Mammary epithelial cell (primary cell): ENCODE data around the gene RPL39L.

ENCODE experiments used
- CTCF ChIP-seq, 2 donors: IDR thresholded peaks in 1 of 2; conservative IDR thresholded peaks in 1 of 2; 2 replicates each; pipeline ENCODE4 v1.5.1; 2011 to 2012; ENCODE audit warnings: inconsistent platforms in 2 of 2, low read length in 2 of 2, mild to moderate bottlenecking in 2 of 2, control low read depth in 1 of 2, low read depth in 1 of 2; ENCODE audit not compliant: insufficient read depth in 1 of 2; ENCODE audit errors: extremely low read depth in 1 of 2
- EZH2 ChIP-seq: IDR thresholded peaks from 2 replicates; pipeline ENCODE4 v1.6.1; 2012; ENCODE audit warnings: low read length, inconsistent platforms, borderline replicate concordance

- TF ChIP-seq CTCF (conservative IDR thresholded peaks at IDR 0.05 in 1 of 2, IDR thresholded peaks at IDR 0.05 in 1 of 2; ENCODE audit: extremely low read depth in 1 of 2, insufficient read depth in 1 of 2, low read depth in 1 of 2, low read length in 2 of 2) = no peak
- no peak for TF ChIP-seq EZH2
These were observed 53.4 kb downstream of the RPL39L start for GRCh38 chr3:187085933-187086332.
